ENCODE data around the gene IGF2BP3. TPM values are rescaled to one million over a fixed set of nuclear protein-coding genes. Genes with fewer than 3 reads are reported as not detected.
"Not testable (repeated sequence)": the region's sequence is repeated elsewhere in the genome, so short reads cannot be mapped to it uniquely, and the experiment has no call there.

The IGF2BP3 gene
- total RNA-seq, 1 experiment from 2014 or later: 51.8 TPM

- peaks cover 5% of the 10 kb centered on the region; the same call in 1 of the 2 replicates for H3K9me3 ChIP-seq
- no peak for DNase-seq
- H3K27me3 ChIP-seq: no peaks in the 10 kb centered on the region
- H3K4me3 ChIP-seq: no peak overlapping the region
- peaks cover 85% of the 10 kb centered on the region for H3K36me3 ChIP-seq
Measured at GRCh38 chr7:23404546-23405239, 65.6 kb downstream of the IGF2BP3 start.

- H3K27me3 ChIP-seq: no peaks in the 10 kb centered on the region
- DNase-seq: no peak
- peaks cover 80% of the 10 kb centered on the region for H3K36me3 ChIP-seq
- no peak overlapping the region for H3K4me3 ChIP-seq
- peaks cover 5% of the 10 kb centered on the region; the same call in 1 of the 2 replicates for H3K9me3 ChIP-seq
Measured at GRCh38 chr7:23403970-23404369, 66.3 kb downstream of the IGF2BP3 start.

GRCh38 chr7:23398090-23398489 lies 72.2 kb downstream of the IGF2BP3 start:
- not testable (repeated sequence) for H3K27me3 ChIP-seq, DNase-seq, H3K9me3 ChIP-seq, H3K4me3 ChIP-seq
- peaks cover 73% of the 10 kb centered on the region for H3K36me3 ChIP-seq

- peaks cover 74% of the 10 kb centered on the region for H3K36me3 ChIP-seq
- H3K27me3 ChIP-seq: no peaks in the 10 kb centered on the region
- H3K4me3 ChIP-seq: no peak overlapping the region
- no peaks in the 10 kb centered on the region for H3K9me3 ChIP-seq
- no peak for DNase-seq
Measured at GRCh38 chr7:23397241-23397640, 73.0 kb downstream of the IGF2BP3 start.

GRCh38 chr7:23396222-23397015 lies 73.9 kb downstream of the IGF2BP3 start:
- Histone ChIP-seq H3K36me3 (peaks cover 70% of the 10 kb centered on the region), H3K9me3 (no peaks in the 10 kb centered on the region), H3K27me3 (no peaks in the 10 kb centered on the region), H3K4me3 (no peak overlapping the region)
- peak; percentile 17 for DNase-seq

GRCh38 chr7:23394488-23395171 lies 75.7 kb downstream of the IGF2BP3 start:
- no peak for DNase-seq

GRCh38 chr7:23393636-23394035 lies 76.7 kb downstream of the IGF2BP3 start:
- H3K4me3 ChIP-seq: no peak overlapping the region
- H3K36me3 ChIP-seq: peaks cover 60% of the 10 kb centered on the region
- H3K27me3 ChIP-seq: no peaks in the 10 kb centered on the region
- DNase-seq: no peak
- H3K9me3 ChIP-seq: no peaks in the 10 kb centered on the region

More at GRCh38 chr7:23394488-23395171, 75.7 kb downstream of the IGF2BP3 start:
- peaks cover 59% of the 10 kb centered on the region for H3K36me3 ChIP-seq
- H3K4me3 ChIP-seq: no peak overlapping the region
- no peaks in the 10 kb centered on the region for H3K9me3 ChIP-seq
- no peaks in the 10 kb centered on the region for H3K27me3 ChIP-seq

- no peak for DNase-seq
- Histone ChIP-seq H3K27me3 (no peaks in the 10 kb centered on the region), H3K9me3 (no peaks in the 10 kb centered on the region), H3K4me3 (no peak overlapping the region), H3K36me3 (peaks cover 60% of the 10 kb centered on the region)
Measured at GRCh38 chr7:23389701-23390100, 80.6 kb downstream of the IGF2BP3 start.

- H3K36me3 ChIP-seq: peaks cover 50% of the 10 kb centered on the region
- no peaks in the 10 kb centered on the region for H3K9me3 ChIP-seq
- H3K27me3 ChIP-seq: no peaks in the 10 kb centered on the region
- H3K4me3 ChIP-seq: no peak overlapping the region
- DNase-seq: no peak
Measured at GRCh38 chr7:23387583-23387982, 82.7 kb downstream of the IGF2BP3 start.

GRCh38 chr7:23385140-23385539 lies 85.2 kb downstream of the IGF2BP3 start:
- no peak for DNase-seq
- Histone ChIP-seq H3K36me3 (peaks cover 59% of the 10 kb centered on the region), H3K9me3 (no peaks in the 10 kb centered on the region), H3K4me3 (no peak overlapping the region), H3K27me3 (no peaks in the 10 kb centered on the region)

- no peaks in the 10 kb centered on the region for H3K9me3 ChIP-seq
- H3K27me3 ChIP-seq: no peaks in the 10 kb centered on the region
- H3K4me3 ChIP-seq: no peak overlapping the region
- DNase-seq: no peak
- peaks cover 60% of the 10 kb centered on the region for H3K36me3 ChIP-seq
Measured at GRCh38 chr7:23383225-23383624, 87.1 kb downstream of the IGF2BP3 start.

- Histone ChIP-seq H3K27me3 (no peaks in the 10 kb centered on the region), H3K4me3 (no peak overlapping the region), H3K36me3 (peaks cover 64% of the 10 kb centered on the region), H3K9me3 (peaks cover 11% of the 10 kb centered on the region)
- no peak for DNase-seq
Measured at GRCh38 chr7:23380961-23381360, 89.3 kb downstream of the IGF2BP3 start.

- Histone ChIP-seq H3K9me3 (peaks cover 11% of the 10 kb centered on the region), H3K27me3 (no peaks in the 10 kb centered on the region), H3K36me3 (peaks cover 68% of the 10 kb centered on the region), H3K4me3 (no peak overlapping the region)
- no peak for DNase-seq
Measured at GRCh38 chr7:23380556-23380955, 89.7 kb downstream of the IGF2BP3 start.

- H3K36me3 ChIP-seq: peaks cover 75% of the 10 kb centered on the region
- no peak for DNase-seq
- no peaks in the 10 kb centered on the region for H3K27me3 ChIP-seq
- H3K4me3 ChIP-seq: no peak overlapping the region
- H3K9me3 ChIP-seq: peaks cover 11% of the 10 kb centered on the region
Measured at GRCh38 chr7:23378996-23379395, 91.3 kb downstream of the IGF2BP3 start.

- H3K27me3 ChIP-seq: no peaks in the 10 kb centered on the region
- peaks cover 78% of the 10 kb centered on the region for H3K36me3 ChIP-seq
- no peak for DNase-seq
- H3K9me3 ChIP-seq: peaks cover 11% of the 10 kb centered on the region
- H3K4me3 ChIP-seq: no peak overlapping the region
Measured at GRCh38 chr7:23377134-23377533, 93.2 kb downstream of the IGF2BP3 start.

GRCh38 chr7:23373151-23374004 lies 96.9 kb downstream of the IGF2BP3 start:
- DNase-seq: no peak
- H3K9me3 ChIP-seq: peaks cover 11% of the 10 kb centered on the region

More at GRCh38 chr7:23373151-23374004, 96.9 kb downstream of the IGF2BP3 start:
- Histone ChIP-seq H3K4me3 (no peak overlapping the region), H3K27me3 (no peaks in the 10 kb centered on the region), H3K36me3 (peaks cover 53% of the 10 kb centered on the region)

Measured in MG63 (cell line).